Measurements from ENCODE around the gene GPR158.

DNA sequence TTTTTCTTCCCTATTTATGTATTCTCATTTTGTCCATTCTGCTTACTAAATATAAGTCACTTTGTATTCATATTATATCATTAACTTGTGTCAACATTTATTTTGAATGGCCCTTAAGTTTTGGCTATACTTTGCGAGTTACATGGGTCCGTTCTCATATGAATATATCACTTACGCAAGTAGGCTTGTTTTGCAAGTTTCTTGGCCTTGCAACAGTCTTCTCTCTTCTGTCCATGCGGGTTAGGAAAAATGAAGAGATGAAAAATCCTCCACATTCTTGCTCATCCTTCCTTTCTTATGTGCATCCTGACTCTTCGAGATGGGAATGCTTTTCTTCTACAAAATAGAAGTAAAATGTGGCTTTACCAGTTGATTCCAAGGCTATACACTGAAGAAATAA lies 82.8 kb downstream of the GPR158 start:
- no peak for TF ChIP-seq TAF1 (IDR thresholded peaks at IDR 0.05; ENCODE audit: low read depth)
- TF ChIP-seq NFIC (IDR thresholded peaks at IDR 0.05) = no peak
- no peak for TF ChIP-seq EP300 (IDR thresholded peaks at IDR 0.05; ENCODE audit: borderline replicate concordance)
- TF ChIP-seq, protein P1, sequence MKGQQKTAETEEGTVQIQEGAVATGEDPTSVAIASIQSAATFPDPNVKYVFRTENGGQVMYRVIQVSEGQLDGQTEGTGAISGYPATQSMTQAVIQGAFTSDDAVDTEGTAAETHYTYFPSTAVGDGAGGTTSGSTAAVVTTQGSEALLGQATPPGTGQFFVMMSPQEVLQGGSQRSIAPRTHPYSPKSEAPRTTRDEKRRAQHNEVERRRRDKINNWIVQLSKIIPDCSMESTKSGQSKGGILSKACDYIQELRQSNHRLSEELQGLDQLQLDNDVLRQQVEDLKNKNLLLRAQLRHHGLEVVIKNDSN (IDR thresholded peaks at IDR 0.05) = no peak
- no peak for TF ChIP-seq CREB1 (IDR thresholded peaks at IDR 0.05; ENCODE audit: low read depth)
- TF ChIP-seq, protein P2, sequence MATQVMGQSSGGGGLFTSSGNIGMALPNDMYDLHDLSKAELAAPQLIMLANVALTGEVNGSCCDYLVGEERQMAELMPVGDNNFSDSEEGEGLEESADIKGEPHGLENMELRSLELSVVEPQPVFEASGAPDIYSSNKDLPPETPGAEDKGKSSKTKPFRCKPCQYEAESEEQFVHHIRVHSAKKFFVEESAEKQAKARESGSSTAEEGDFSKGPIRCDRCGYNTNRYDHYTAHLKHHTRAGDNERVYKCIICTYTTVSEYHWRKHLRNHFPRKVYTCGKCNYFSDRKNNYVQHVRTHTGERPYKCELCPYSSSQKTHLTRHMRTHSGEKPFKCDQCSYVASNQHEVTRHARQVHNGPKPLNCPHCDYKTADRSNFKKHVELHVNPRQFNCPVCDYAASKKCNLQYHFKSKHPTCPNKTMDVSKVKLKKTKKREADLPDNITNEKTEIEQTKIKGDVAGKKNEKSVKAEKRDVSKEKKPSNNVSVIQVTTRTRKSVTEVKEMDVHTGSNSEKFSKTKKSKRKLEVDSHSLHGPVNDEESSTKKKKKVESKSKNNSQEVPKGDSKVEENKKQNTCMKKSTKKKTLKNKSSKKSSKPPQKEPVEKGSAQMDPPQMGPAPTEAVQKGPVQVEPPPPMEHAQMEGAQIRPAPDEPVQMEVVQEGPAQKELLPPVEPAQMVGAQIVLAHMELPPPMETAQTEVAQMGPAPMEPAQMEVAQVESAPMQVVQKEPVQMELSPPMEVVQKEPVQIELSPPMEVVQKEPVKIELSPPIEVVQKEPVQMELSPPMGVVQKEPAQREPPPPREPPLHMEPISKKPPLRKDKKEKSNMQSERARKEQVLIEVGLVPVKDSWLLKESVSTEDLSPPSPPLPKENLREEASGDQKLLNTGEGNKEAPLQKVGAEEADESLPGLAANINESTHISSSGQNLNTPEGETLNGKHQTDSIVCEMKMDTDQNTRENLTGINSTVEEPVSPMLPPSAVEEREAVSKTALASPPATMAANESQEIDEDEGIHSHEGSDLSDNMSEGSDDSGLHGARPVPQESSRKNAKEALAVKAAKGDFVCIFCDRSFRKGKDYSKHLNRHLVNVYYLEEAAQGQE (IDR thresholded peaks at IDR 0.05; ENCODE audit: low read depth) = no peak
- TF ChIP-seq TCF12 (IDR thresholded peaks at IDR 0.05; ENCODE audit: low read depth) = no peak
- no peak for TF ChIP-seq RAD21 (IDR thresholded peaks at IDR 0.05; ENCODE audit: low read depth)
- TF ChIP-seq CEBPB (IDR thresholded peaks at IDR 0.05) = no peak
- no peak for TF ChIP-seq YY1 (IDR thresholded peaks at IDR 0.05; ENCODE audit: low read depth)
- TF ChIP-seq FOXM1 (IDR thresholded peaks at IDR 0.05; ENCODE audit: borderline replicate concordance, low read depth) = no peak
- TF ChIP-seq, protein P3, sequence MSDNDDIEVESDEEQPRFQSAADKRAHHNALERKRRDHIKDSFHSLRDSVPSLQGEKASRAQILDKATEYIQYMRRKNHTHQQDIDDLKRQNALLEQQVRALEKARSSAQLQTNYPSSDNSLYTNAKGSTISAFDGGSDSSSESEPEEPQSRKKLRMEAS (IDR thresholded peaks at IDR 0.05) = no peak
